HL-60/S4 treated with phorbol 12-myristate 13-acetate at 8.2 ng/mL for 4 days and 3 days (cell line): ENCODE results near the gene NFIX.

ENCODE experiments used
- in situ Hi-C: fragments of 300-500 bp; cut with MboI; formaldehyde crosslinking; loops from 2 replicates; pipeline ENCODE4 v1.15.0; 2022; ENCODE audit warnings: low sequenced_read_pairs

NFIX gene

GRCh38 chr19:13068085-13068846 is 73.0 kb downstream of the NFIX start:
- in situ Hi-C loops = no loop called here

- in situ Hi-C loops = no loop called here
These were observed 74.4 kb downstream of the NFIX start for GRCh38 chr19:13069415-13070359.

GRCh38 chr19:13070425-13071140 is 75.3 kb downstream of the NFIX start:
- in situ Hi-C loops = no loop called here

GRCh38 chr19:13071444-13072187 is 76.3 kb downstream of the NFIX start:
- in situ Hi-C loops = no loop called here

GRCh38 chr19:13072188-13072908 is 77.1 kb downstream of the NFIX start:
- in situ Hi-C loops = no loop called here

GRCh38 chr19:13073263-13073662 is 78.0 kb downstream of the NFIX start:
- in situ Hi-C loops = no loop called here

GRCh38 chr19:13074378-13074777 is 79.1 kb downstream of the NFIX start:
- in situ Hi-C loops = no loop called here

GRCh38 chr19:13076320-13076719 is 81.0 kb downstream of the NFIX start:
- in situ Hi-C loops = no loop called here

GRCh38 chr19:13076787-13077186 is 81.5 kb downstream of the NFIX start:
- in situ Hi-C loops = no loop called here

GRCh38 chr19:13077240-13077639 is 82.0 kb downstream of the NFIX start:
- in situ Hi-C loops = no loop called here

- in situ Hi-C loops = no loop called here
These were observed 83.1 kb downstream of the NFIX start for GRCh38 chr19:13078381-13078780.

- in situ Hi-C loops = no loop called here
These were observed 83.7 kb downstream of the NFIX start for GRCh38 chr19:13078897-13079541.

GRCh38 chr19:13079542-13079986 is 84.3 kb downstream of the NFIX start:
- in situ Hi-C loops = no loop called here

- in situ Hi-C loops = no loop called here
These were observed 87.1 kb downstream of the NFIX start for GRCh38 chr19:13082192-13083007.

- in situ Hi-C loops = no loop called here
These were observed 87.7 kb downstream of the NFIX start for GRCh38 chr19:13083008-13083404.

- in situ Hi-C loops = no loop called here
These were observed 88.4 kb downstream of the NFIX start for GRCh38 chr19:13083627-13084026.

- in situ Hi-C loops = no loop called here
These were observed 90.4 kb downstream of the NFIX start for GRCh38 chr19:13085666-13086065.

GRCh38 chr19:13086341-13086740 is 91.1 kb downstream of the NFIX start:
- in situ Hi-C loops = no loop called here

GRCh38 chr19:13087295-13087694 is 92.0 kb downstream of the NFIX start:
- in situ Hi-C loops = no loop called here
